ENCODE results near the gene MLPH. TPM values are rescaled to one million over a fixed set of nuclear protein-coding genes. Genes with fewer than 3 reads are reported as not detected.

The MLPH gene
- total and polyA plus RNA-seq, 2 donors (not counting 1 experiment from before 2014, with no cell fraction given) = not detected

GRCh38 chr2:237517990-237518389, 30.9 kb downstream of the MLPH start:
- Histone ChIP-seq H3K4me3 (ENCODE audit: control extremely low read depth in 1 of 5, extremely low read depth in 1 of 5, insufficient read depth in 1 of 5, low read depth in 2 of 5, low read length in 4 of 5) (no peak overlapping the region), H4K20me1 (ENCODE audit: control insufficient read depth, insufficient read depth, low read length, poor library complexity, severe bottlenecking) (no peaks in the 10 kb centered on the region), H3K9me3 (ENCODE audit: control extremely low read depth in 1 of 3, control insufficient read depth in 2 of 3, insufficient read depth in 1 of 3, low read length in 2 of 3) (no peaks in the 10 kb centered on the region), H3K9ac (ENCODE audit: low read length) (no peak overlapping the region), H3K36me3 (replicated peaks in 1 of 2; ENCODE audit: control extremely low read depth in 1 of 2, control insufficient read depth in 1 of 2, extremely low read depth in 1 of 2, insufficient read depth in 2 of 2, low read length in 1 of 2) (no peaks in the 10 kb centered on the region), H3K4me1 (ENCODE audit: control insufficient read depth in 2 of 2, insufficient read depth in 2 of 2, low read length in 2 of 2) (no peaks in the 10 kb centered on the region), H3K27me3 (replicated peaks in 1 of 4; ENCODE audit: control extremely low read depth in 1 of 4, control insufficient read depth in 3 of 4, insufficient read depth in 4 of 4, low read length in 3 of 4) (no peaks in the 10 kb centered on the region), H3K4me2 (replicated peaks; ENCODE audit: low read depth, low read length, poor library complexity, severe bottlenecking) (no peak overlapping the region), H3K27ac (ENCODE audit: low read length in 2 of 2) (no peak overlapping the region), H2AFZ (ENCODE audit: insufficient read depth, low read depth, low read length, poor library complexity, severe bottlenecking) (no peak overlapping the region), H3K79me2 (ENCODE audit: control insufficient read depth, insufficient read depth, low read length) (no peaks in the 10 kb centered on the region)
- ChIA-PET POLR2A (no interaction called here), CTCF (no interaction called here)
- TF ChIP-seq CTCF (IDR thresholded peaks at IDR 0.05) = no peak
- TF ChIP-seq EZH2 (IDR thresholded peaks at IDR 0.05; ENCODE audit: borderline replicate concordance, insufficient read depth, low read depth, low read length, poor library complexity, severe bottlenecking) = no peak
- 94% methylated on average over 1 of the region's 1 CpG for WGBS (ENCODE audit: insufficient coverage)
- no peak overlapping the region for H3K4me3 Mint-ChIP-seq
- no peaks in the 10 kb centered on the region for H3K4me1 Mint-ChIP-seq
- H3K27ac Mint-ChIP-seq = no peak overlapping the region
- DNase-seq (no peak), ATAC-seq (ENCODE audit: low read depth) (no peak)
- no peaks in the 10 kb centered on the region for H3K9me3 Mint-ChIP-seq (ENCODE audit: insufficient read depth)
- intact Hi-C loops (cut with micrococcal nuclease) = no loop called here
- peaks cover 4% of the 10 kb centered on the region for H3K27me3 Mint-ChIP-seq

- no peak overlapping the region for H3K9ac ChIP-seq (ENCODE audit: low read length)
- no peak overlapping the region for H3K4me3 Mint-ChIP-seq
These were observed 32.6 kb downstream of the MLPH start for GRCh38 chr2:237519506-237520245.

More at GRCh38 chr2:237519506-237520245, 32.6 kb downstream of the MLPH start:
- ChIA-PET CTCF (interaction anchor here (1.2 kb wide), 1 partner anchor 52 kb away, joined by 3 read pairs; no protein-coding TSS in a partner anchor), POLR2A (no interaction called here)
- ATAC-seq (ENCODE audit: low read depth) (no peak), DNase-seq (no peak)
- Histone ChIP-seq H3K27ac (ENCODE audit: low read length in 2 of 2) (no peak overlapping the region), H4K20me1 (ENCODE audit: control insufficient read depth, insufficient read depth, low read length, poor library complexity, severe bottlenecking) (no peaks in the 10 kb centered on the region), H3K9me3 (ENCODE audit: control extremely low read depth in 1 of 3, control insufficient read depth in 2 of 3, insufficient read depth in 1 of 3, low read length in 2 of 3) (no peaks in the 10 kb centered on the region), H2AFZ (ENCODE audit: insufficient read depth, low read depth, low read length, poor library complexity, severe bottlenecking) (no peak overlapping the region), H3K4me2 (replicated peaks; ENCODE audit: low read depth, low read length, poor library complexity, severe bottlenecking) (no peak overlapping the region), H3K27me3 (replicated peaks in 1 of 4; ENCODE audit: control extremely low read depth in 1 of 4, control insufficient read depth in 3 of 4, insufficient read depth in 4 of 4, low read length in 3 of 4) (no peaks in the 10 kb centered on the region), H3K79me2 (ENCODE audit: control insufficient read depth, insufficient read depth, low read length) (no peaks in the 10 kb centered on the region), H3K36me3 (replicated peaks in 1 of 2; ENCODE audit: control extremely low read depth in 1 of 2, control insufficient read depth in 1 of 2, extremely low read depth in 1 of 2, insufficient read depth in 2 of 2, low read length in 1 of 2) (no peaks in the 10 kb centered on the region), H3K4me1 (ENCODE audit: control insufficient read depth in 2 of 2, insufficient read depth in 2 of 2, low read length in 2 of 2) (no peaks in the 10 kb centered on the region), H3K4me3 (ENCODE audit: control extremely low read depth in 1 of 5, extremely low read depth in 1 of 5, insufficient read depth in 1 of 5, low read depth in 2 of 5, low read length in 4 of 5) (no peak overlapping the region)
- no peak overlapping the region for H3K27ac Mint-ChIP-seq
- 84% methylated on average over 12 of the region's 14 CpGs for WGBS (ENCODE audit: insufficient coverage)
- no peaks in the 10 kb centered on the region for H3K9me3 Mint-ChIP-seq (ENCODE audit: insufficient read depth)
- intact Hi-C loops (cut with micrococcal nuclease) = no loop called here
- H3K27me3 Mint-ChIP-seq = peaks cover 4% of the 10 kb centered on the region
- no peaks in the 10 kb centered on the region for H3K4me1 Mint-ChIP-seq
- TF ChIP-seq EZH2 (IDR thresholded peaks at IDR 0.05; ENCODE audit: borderline replicate concordance, insufficient read depth, low read depth, low read length, poor library complexity, severe bottlenecking) = no peak
- TF ChIP-seq CTCF (IDR thresholded peaks at IDR 0.05) = no peak

All from B cell (primary cell).